ENCODE results near the gene FOXI3.

FOXI3 gene

DNA sequence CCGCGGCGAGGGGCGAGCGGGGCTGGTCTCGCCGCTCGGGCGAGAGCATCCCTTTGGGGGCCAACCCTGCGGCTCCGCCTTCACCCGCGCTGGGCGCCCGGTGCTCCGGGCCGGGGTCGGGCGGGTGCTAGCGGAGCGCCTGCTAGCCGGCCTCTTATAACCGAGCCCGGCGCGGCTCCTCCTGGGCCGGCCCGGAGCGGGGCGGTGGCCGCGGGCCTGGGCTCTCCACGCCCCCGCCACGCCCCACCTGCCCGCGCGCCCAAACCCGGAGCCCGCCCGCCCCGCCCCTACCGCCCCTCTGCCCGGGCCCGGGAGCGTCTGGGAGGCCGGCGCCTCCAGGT is at the start of gene FOXI3:
FOXI3 (minus strand) TSS at position 129 of the 341 bp plus-strand sequence. CDS start 158 bp downstream, outside the sequence.
- no peak for DNase-seq

DNA sequence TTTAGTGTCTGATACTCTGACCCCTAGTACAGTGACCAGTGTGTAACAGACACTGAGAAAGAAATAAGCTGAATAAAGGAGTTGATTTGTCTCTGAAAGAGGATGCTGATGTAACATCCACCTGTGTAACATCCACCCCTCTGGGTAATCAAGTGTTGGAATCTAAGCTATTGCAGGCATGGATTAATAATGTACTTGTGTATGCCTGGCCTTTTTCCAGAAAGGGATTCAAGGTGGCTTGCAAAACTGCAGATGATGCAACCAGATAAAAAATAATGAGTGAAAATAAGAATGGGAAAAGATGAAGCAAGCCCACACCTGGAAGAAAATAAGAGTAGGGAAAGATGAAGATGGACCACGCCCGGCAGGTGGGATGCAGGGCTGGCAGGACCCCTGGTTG is 48.2 kb upstream of the FOXI3 start:
- DNase-seq, result no peak

DNA sequence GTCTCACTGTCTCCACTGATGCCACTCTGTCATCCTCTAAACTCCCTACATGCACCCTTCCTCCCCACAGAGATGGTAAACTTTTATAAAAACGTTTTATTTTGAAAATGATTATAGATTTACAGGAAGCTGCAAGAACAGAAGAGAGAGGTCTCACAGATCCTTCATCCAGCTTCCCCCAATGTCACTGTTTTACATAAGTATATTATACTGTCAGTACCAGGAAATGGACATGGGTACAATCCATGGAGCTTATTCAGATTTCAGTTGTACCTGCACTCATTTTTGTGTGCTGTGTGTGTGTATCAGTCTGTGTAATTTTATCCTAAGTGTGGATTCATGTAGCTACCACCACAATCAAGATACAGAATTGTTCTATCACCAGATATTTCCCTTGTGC is 46.7 kb upstream of the FOXI3 start:
- no peak for DNase-seq

DNA sequence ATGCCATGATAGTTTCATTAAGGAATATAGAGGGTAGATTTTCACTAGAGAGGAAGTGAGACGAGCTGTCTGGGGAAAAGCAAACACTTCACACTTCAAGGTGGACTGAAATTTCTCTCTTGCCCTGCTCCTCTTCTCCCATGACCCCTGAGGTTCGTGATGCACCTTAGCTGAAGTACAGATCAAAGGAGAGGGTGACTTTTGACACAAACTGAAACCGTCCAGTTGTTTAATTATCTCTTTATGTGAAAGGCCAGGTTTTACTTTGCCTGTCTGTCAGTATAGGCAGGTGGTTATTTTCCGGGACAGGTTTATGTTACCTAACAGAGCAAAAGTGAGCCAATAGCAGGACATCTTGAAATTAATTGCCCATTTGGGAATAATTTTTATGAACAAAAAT is 41.0 kb upstream of the FOXI3 start:
- no peak for DNase-seq

DNA sequence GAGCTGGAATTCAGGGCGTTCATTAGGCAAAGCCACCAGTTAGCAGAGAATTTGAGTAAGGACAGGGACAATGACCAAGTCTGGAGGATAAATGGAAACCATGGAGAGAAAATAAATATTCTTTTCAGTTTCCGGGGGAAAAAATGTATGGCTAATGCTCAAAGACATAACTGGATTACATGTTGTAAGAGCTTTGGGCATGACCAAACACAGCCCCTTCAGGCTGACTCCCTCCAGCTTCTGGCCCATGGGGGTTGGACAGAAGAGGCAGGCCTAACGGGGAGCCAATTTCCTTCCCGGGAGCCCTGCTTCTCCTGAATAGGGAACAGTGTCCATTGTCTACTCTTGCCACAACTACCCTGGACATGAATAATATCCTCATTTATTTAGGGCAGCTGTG is 39.5 kb upstream of the FOXI3 start:
- DNase-seq, result no peak

DNA sequence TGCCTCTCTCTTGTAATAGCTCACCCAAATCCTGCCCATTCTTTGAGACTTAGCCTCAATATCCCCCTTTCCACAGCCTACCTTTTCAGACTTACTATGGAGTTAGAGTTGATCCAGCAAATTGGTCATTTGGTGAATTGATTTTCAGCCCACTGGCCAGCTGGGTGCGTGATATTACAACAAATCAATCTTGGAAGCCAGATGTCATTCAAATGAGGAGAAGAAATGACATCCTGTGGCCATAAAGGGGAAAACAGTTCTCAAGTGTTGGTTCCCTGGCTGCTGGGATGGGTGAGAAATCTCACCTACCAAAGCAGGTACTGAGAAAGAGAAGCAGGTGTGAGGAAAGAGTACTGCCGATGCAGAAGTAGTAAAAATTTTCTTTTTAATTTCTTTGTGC is 36.7 kb upstream of the FOXI3 start:
- DNase-seq, result no peak

DNA sequence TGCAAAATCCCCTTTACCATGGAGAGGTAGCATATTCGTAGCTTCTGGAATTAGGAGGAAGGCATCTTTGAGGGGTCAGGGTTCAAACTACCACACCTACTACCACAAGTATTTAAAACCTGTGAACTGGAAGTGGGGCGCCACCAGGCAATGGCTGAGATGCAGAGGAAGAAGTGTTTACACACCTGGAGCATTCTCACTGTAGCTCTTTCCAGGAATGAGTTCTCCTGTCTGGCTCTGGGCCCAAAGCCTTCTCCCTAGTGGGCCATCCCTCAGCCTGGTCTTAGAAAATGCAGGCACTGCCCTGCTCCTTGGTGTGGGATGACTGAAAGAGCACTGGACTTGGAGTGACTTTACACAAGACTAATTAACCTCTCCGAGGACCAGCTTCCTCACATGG is 30.7 kb upstream of the FOXI3 start:
- DNase-seq, result no peak

DNA sequence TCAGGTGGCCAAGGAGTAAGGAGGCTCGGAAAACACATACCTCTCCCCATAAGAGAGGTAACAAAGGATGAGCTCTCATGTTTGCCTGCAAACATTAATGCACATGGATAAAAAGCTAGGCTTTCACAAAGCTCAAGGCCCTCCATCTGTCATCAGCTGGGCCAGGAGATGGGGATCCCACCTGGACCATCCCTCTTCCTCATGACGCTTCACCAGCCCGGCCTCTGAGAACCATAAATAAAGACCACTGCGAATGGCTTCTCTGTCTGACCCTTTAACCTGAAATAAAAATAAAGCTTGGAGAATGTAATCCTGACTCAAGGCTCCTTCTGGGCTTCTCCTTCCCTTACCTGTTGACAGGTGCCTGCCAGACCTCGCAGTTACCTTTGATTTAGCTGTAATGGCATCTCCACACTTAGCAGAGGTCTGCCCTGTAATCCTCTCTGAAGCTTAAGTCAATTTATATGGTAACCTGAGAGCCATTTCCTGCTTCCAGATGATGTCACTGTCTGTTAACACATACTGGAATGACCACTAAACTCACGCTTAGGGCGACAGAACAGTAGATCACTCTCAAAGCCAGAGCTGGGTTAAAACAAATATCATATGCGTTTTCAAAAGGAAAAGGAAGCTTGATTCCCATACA is 29.3 kb upstream of the FOXI3 start:
- DNase-seq, result no peak

DNA sequence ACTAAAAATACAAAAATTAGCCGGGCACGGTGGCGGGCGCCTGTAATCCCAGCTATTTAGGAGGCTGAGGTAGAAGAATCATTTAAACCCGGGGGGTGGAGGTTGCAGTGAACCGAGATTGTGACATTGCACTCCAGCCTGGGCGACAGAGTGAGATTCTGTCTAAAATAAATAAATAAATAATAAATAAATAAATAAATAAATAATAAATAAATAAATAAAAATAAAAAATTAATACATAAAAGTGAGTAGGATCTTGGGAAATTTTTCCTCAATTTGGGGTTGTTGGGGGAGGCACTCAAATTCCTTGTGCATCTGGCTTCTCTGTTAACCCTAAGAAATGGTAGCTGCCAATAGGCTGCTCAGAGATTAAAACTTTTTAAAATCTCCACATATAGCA is 20.3 kb upstream of the FOXI3 start:
- no peak for DNase-seq

DNA sequence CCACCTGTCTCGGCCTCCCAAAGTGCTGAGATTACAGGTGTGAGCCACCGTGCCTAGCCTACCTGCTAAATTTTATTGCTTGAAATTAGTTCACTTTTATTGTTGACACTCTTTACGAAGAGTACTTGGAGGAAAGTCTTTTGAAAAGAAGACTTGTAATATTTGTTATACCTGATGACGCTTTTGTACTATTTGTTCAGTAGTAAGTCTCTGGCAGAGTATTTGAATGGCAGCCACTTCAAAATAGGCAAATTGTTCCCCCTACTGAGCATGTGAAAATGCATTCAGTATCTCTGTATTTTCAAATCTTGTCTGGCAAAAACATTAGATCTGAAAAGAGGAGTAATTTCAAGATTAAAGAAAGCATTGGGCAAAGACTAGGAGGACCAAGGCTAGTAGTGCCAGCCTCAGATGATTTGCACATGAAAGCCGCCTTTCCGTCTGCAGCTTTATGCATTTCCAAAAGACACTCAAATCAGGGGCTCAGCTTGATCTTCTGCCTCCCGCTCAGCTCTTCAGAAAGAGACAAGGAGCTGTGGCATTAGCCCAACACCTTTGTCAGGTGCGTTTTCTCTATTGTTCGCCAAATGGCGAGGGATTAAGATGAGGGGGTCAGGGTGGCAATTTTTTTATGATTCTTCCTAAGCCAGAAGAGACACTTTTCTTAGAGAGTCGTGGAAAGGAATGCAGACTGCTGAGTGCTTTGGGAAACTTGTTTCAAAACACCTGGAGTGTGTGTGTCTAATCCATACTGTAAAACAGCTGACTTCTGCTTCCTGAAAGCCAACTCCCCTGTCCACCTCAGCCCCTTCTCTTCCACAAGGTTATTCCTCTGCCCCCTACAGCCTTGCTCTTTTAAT is 18.8 kb upstream of the FOXI3 start:
- no peak for DNase-seq

DNA sequence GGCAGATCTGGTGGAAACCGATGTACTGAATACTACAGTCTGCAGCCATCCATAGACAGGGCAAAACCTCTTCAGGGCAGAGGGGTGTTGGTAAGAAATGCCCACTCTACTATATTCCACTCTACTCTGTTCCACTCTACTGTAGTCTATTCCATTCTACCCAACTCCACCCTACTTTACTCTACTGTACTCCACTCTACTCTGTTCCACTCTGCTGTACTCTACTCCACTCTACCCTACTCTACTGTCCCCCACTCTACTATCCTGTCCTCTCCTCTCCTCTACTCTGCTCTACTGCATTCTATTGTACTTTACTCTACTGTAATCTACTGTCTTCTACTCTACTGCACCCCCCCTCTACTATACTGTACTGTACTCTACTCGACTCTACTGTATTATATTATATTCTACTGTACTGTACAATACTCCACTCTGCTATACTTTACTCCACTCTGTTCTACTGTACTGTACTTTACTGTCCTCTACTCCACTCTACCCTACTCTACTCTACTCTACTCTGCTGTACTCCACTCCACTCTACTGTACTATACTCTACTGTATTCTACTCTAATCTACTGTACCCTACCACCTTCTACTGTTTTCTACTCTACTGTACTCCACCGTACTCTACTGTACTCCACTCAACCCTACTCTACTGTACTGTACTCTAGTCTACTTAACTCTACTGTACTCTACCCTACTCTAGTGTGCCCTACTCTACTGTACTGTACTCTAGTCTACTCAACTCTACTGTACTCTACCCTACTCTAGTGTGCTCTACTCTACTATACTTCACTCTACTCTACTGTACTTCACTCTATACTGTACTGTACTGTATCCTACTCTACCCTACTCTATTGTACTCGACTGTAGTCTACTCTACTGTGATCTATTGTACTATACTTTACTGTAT is 17.0 kb upstream of the FOXI3 start:
- DNase-seq, result no peak

DNA sequence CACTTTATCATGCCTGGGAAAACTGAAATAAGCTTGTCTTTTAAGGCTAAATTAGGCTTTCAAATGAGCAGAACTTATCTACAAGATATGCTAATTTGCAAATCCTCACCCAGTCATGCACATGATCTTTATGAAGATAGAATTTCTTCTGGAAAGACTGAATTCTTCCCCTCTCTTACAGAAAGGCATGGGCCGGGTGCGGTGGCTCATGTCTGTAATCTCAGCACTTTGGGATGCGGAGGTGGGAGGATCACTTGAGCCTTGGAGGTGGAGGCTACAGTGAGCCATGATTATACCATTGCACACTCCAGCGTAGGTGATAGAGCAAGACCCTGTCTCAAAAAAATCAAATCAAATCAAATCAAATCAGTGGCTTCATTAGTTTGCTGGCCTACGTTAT is 11.7 kb upstream of the FOXI3 start:
- no peak for DNase-seq

DNA sequence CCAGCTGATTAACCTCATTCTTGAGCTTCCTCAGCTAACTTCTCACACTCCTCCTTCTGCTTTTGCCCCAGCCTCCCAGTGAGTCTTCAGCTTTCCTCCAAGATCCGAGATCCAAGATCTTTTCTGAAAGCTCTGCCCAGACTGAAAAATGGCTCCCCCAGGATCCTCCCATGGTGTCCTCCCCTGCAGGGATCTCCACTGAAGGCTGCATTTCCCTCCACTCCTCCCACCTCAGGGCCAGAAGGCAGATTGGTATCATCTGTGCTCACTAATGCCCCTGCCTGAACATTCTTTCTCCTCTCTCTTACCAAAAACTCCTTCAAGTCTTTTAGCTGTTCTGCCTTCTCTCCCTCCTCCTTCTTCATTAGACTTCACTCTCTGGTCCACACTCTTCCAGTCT is 6.1 kb upstream of the FOXI3 start:
- no peak for DNase-seq

DNA sequence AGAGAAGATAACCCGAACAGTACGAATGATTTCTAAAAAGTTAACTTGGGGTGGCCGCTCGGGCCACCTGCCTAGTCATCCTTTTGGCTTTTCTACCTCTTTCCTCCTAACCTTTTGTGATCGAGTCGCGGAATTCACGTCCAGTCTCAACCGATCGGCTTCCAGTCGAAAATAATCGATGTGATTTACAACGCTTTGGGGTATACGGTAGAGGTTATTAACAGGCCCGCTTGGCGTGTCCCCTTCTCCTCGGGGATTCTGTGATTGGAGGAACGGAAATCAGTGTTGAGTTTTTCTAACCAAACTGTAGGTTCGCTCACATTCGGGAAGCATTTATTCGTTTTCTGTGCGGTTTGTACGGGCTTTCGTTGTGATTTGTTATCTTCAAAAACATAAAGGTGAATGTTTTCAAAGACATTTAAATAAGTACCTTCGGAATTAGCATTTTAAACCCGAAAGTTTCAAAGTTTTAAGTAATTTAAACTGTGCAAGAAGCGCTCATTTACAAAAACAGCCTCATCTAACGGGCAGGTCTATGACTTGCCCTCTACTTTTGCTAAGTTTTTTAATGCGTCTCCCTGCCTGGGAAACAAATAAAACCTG is 588 bp upstream of the FOXI3 start:
- peak; percentile 49 for DNase-seq

DNA sequence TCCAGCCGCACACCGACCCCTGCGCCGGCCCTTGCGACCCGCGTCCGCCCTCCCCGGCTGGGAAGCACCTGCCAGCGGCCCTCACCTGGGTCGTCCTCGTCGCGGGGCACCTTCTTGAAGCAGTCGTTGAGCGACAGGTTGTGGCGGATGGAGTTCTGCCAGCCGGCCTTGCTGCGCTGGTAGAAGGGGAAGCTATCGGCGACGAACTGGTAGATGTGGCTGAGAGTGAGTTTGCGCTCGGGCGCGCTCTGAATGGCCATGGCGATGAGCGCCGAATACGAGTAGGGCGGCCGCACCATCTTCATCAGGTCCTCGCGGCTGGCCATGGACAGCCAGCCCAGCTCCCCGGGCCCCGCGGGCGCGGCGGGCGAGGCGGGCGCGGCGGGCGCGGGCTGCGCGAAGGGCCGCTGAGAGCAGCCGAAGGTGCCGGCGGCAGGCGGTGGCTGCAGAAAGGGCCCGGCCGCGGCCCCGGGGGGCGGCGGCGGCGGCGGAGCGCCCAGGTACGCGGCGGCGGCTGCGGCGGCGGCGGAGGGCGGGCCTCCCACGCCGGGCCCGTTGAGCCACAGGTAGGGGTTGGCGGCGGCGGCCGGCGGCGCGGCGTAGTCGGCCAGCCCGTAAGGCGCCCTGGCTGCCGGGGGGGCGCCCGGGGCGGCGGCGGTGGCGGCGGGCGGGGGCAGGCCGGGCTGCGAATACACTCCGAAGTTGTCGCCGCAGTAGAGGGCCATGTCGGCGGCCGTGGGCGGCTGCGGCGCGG is 505 bp downstream of the FOXI3 start:
- no peak for DNase-seq

DNA sequence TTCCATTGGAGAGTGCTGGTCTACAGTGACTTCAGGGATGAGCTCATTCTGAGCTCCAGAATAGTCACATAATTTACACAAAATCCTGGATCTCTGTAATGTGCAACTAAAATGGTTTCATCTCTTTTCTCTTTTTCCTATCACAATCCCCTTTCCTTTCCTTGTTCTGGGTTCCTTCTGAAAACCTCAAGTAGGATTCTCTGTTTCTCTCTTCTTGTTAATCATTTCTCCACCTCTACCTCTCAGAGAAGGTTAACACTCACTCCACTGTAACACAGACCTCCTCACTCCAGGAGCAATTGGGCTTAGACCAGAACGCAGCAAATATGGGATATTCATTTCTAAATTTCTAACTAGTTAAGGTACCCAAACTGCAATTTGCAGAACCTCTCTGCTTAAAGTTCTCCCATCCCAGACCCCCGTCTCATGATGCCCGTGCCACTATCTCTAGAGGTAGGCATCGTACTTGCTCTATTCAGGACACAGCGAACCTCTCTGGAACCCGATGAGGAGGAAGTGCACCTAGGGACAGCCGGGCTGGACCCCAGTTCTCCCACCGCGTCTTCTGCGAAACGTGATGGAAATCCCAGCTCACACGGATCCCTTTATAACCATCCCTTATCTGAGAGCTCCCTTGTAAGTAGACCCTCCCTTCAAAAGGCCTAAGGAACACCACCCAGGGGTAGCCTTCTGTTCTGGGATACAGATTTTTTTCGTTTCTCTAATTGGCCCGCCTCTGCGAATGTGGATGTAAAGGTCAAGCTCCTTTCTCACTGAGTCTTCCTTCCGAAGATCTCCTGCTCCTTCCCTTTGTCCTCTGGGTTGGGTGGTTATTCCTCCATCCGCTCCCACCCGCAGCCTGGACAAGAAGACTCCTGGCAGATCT is 1.3 kb downstream of the FOXI3 start:
- no peak for DNase-seq

DNA sequence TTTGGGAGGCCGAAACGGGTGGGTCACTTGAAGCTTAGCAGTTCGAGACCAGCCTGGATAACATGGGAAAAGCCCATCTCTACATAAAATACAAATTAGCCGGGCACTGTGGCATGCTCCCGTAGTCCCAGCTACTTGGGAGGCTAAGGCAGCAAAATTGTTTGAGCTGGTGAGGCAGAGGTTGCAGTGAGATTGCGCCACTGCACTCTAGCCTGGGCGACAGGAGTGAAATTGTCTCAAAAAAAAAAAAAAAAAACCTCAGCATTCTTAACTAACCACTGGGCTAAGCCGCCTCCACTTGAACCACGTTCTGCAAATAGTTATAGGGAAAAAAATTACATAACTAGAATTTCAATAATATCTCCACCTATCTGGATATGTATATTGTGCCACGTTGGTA is 2.3 kb downstream of the FOXI3 start:
- no peak for DNase-seq

DNA sequence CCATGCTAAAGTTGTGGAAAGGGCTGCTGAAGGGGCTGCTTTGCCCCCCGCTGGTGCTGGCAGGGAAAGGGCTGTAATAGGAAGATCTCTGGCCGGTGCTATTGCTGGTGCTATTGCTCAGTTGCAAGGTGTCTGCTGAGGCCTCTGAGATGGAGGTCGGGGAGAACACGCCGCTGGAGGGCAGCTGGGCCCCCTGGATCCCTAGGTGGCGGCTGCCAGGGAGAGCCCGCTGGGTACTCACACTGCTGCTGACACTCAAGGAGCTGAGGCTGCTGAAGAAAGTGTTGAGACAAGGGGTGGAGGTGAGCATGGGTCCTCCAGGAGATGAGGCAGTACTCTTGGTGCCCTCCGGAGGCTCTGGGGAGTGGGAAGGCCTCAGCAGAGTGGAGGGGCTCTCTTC is 4.2 kb downstream of the FOXI3 start:
- no peak for DNase-seq

DNA sequence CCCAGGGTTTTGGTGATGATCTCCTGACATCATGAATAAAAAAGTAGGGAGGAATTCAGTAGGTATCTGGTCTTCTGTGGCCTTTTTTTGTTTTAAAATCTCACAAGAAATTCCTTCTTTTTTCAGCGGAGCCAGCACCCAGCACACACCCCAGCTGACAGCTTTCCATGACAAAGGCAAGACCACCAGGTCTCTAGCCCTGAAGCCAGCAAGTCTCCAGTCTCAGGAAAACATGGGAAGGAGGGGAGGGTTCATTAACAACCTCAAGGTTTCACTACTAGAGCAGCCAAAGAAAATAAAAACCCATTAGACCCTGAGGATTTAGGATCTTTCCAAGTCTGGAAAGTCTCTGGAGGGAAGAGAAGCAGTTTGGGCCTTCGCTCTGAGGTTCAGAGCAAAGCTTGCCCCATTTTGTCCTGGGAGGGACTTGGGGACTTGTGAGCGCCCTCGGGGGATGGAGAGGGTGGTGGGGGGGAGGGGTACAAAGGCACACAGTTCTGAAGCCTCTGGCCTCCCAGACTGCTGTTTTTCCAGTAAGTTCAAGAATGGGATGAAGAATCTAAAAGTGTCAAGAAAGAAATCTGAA is 9.0 kb downstream of the FOXI3 start:
- no peak for DNase-seq

DNA sequence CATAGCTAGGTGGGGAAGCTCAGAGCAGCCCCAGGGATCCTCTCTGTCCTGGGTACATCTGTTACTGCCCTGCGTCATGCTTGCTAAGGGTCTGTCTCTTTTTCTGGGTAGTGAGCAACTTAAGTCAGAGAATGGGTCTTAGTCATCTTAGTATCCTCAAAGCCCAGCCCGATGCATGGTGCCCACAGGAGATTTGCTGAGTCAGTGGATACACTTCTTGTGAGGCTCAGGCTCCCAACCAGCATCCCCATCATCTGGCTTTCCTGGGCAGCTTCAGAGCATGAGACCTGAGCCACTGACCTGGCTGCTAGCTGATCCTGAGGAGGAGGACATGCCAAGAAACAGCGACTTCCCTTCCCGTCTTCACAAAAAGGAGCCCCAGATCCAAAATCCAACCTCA is 10.0 kb downstream of the FOXI3 start:
- DNase-seq, result no peak

DNA sequence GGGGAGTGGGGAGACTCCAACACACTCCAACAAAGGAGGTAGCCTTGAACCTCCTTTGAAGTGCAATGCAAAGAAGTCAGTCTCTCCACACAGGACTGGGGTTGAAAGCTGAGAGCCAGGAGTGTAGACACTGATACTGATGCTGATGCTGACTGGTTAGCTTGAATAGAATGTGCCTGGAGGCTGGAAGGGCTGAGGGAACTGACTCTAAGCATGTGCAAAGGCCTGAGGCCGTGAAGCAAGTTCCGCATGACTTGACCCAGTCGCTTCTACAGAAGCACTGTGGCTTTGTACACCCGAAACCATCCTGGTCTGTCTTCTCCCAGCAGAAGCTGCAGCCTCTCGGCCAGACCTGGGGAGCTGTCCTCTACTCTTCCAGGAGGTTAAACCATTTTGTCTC is 10.4 kb downstream of the FOXI3 start:
- DNase-seq, result no peak

Measured in left hindlimb (tissue), 1 donor.